Occipital lobe (tissue), 2 donors: Measurements from ENCODE around the gene KRTAP5-2. TPM values are rescaled to one million over a fixed set of nuclear protein-coding genes. Genes with fewer than 3 reads are reported as not detected.

Experiments
- DNase-seq: peaks from one replicate; lab custom pipeline; 2025; lab: John Stamatoyannopoulos, UW
- total RNA-seq: library from RNA; depleted of rRNA; stranded (reverse); fragments of >200 nt; gene quantifications from one replicate; pipeline ENCODE4 v1.2.3, GENCODE V29; 2014

KRTAP5-2 gene
- total RNA-seq, 1 donor from 2014 or later: not detected

DNA sequence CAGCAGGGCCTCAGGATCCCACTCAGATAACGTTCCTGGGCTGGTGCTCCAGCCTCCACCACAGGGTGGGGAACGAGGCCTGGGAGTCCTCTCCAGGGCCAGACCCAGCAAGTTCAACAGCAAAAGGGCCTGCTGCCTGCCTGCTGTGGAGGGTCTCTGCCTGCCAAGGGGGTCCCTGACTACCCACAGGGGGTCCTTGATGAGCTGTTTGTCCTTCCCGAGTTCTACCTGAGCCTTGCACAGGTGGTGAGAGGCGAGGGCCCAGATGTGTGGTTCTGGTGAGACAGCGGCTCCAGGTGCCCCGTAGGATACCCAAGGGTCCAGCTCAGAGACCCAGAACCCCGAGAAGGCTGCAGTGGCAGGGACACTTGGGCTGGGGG lies 30.4 kb downstream of the KRTAP5-2 start:
- no peak for DNase-seq

DNA sequence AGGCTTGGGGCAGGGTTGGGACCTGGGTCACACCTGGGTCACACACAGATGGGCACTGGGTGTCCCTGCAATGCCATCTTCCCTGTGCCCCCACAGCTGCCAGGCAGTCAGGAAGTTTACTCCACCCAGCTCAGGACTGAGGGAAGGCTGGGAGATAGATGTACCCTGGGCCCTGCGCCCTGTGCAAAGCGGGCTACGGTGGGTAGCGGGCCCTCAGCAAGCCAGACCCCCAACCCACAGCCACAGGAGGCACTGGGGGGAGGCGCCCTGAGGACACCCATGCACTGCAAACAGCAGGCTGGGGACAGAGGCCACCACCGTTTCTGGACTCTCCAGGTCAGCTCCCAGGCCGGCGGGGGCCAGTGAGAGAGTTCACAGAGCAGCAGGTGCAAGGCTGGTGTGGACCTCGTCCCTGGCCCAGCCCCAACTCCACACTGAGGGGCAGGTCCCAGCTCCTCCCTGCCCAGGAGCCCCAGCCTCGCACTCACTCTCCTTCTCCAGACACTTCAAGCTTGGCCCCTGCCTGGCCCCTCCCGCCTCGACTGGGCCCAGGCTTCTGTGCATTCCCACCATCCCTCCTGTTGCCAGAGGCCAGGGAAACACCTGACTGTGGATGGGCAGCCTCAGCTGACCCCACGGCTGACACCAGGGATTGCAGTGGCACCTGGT lies 30.9 kb downstream of the KRTAP5-2 start:
- DNase-seq: no peak

DNA sequence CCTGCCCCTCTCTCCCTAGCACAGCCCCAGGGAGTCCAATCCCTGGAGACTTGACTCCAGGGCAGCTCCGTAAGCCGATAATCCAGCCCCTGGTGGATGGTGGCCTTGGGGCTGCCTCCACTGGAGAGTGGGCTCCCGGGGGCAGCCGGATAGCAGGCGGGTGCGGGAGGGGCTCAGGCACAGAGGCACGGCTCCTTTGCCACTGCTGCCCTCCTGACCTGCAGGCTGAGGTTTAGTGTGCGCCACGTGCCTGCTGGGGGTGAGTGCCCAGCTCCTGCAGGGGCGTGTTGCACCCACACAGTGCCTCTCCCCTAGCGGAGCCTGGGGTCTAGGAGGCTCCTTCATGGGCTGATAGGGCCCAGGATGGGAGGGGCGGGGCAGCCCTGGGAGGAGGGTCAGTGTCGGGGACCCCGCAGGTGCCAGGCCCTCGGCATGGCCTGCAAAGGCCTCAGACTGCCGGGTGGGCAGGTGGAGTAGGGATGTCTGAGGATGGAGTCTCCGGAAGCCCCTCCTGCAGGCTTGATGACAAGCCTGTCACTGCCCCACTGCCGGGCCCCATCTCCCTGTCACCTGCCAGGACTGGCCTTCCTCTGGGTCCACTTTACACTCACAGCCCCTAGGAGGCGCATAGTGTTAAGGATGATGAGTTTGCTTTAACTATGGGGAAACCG lies 31.6 kb downstream of the KRTAP5-2 start:
- DNase-seq: no peak

DNA sequence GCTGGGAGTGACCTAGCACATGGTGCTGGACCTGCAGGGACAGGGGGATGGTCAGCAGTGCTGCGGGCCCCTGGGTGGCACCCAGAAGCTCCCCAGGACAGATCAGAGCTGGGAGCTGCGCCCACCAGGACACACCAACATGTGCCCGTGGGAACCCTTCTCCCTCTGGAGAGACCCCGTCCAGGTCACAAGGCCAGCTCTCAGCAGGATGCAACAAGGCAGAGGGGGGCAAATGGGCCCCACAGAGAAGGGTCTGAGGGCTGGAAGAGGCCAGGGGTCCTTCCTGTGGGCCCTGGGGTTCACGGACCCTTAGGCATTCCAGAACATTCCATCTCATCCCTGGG lies 32.2 kb downstream of the KRTAP5-2 start:
- no peak for DNase-seq

DNA sequence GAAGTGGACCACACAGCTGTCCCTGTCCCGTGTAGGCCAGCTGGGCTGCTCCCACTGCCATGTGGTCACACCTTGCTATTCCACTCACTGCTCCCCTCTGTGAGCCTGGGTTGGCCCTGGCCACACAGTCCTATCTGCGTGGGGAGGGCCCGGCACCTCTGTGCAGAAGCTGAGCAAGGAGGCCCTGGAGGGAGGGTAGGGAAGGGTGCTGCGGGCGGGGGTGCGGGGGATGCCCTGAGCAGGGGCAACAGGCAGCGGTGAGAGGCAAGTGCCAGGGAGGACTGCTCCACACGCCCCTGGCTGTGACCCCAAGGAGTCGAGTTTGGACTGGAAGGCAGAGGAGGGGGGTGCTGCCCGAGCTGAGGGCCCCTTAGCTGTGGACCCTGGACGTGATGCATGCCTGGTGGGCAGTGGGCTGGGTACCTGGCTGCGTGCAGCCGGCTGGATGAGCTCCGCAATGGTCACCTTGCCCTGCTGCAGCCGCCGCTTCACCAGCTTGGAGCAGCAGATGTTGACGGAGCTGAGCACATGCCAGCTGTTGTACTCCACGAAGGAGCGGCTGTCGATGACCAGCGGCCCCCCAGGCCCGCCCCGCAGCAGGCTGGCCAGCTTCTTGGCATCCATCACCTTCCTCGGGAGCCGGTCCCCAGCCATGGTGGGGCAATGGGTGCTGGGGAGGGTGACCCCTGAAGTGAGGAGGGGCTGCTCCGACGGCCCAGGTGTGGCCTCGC lies 32.8 kb downstream of the KRTAP5-2 start:
- no peak for DNase-seq

DNA sequence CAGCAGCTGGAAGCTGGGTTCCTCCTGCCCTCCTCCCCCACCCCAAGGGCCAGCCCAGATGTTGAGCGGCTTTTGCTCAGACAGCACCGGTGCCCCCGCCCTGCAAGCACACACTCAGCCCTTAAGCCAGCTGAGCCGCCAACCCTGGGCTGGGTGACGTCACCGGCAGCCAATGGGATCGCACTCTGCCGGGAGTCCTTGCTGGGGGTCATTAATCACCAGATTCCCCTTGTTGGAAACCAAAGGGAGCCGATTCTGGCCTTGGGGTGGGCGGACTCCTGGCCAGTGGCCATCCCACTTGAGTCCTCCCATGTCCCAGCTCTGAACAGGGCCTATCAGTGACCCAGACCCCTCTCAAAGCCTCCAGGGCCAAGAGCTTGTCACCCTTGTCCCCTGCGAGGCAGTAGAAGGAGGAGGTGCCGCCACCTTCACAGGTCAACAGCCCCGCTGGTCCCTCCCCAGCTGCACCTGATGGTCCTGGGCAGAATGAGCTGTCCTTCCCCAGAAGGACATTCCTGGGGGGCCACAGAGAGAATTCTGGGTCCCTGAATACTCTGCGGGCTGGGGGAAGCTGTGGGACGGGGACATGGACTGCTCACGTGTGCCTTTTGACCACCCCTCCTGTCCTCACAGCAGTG lies 33.4 kb downstream of the KRTAP5-2 start:
- DNase-seq: peak; percentile 67

DNA sequence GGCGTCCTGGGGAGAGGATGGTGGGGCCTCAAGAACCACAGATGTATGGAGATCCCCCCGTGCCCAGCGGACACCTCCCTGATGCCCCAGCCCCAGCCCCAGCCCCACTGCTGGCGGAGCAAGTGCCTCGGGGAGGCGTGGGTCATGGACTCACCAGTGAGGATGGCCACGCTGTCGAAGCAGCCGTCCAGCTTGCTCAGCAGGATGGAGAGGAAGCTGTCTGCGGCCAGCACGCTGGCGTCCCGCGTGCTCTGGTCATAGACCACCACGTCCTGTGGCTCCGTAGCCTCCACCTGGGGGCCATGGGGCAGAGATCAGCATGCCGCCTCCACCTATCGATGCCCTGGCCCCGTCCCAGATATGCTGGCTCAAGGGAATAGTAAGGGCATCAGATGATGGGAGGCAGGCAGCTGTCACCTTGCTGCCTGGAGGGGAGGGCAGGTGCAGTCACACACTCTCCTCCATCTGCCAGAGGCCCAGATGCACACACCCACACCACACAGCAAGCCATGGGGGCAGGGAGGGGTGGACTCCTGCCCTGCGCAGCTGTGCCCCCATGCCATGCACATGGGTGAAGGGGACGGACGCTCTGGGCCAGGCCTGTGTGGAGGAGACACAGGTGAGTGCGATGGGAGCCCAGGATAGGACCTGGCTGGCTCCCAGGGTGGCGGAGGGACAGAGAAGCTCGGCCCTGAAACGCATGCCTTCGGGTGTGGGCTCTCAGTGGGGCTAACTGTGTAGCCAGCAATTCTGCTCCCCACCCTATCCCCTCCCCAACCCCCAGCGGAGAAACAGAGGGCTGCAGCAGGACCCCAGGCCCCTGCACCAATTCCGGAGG lies 34.2 kb downstream of the KRTAP5-2 start:
- no peak for DNase-seq

DNA sequence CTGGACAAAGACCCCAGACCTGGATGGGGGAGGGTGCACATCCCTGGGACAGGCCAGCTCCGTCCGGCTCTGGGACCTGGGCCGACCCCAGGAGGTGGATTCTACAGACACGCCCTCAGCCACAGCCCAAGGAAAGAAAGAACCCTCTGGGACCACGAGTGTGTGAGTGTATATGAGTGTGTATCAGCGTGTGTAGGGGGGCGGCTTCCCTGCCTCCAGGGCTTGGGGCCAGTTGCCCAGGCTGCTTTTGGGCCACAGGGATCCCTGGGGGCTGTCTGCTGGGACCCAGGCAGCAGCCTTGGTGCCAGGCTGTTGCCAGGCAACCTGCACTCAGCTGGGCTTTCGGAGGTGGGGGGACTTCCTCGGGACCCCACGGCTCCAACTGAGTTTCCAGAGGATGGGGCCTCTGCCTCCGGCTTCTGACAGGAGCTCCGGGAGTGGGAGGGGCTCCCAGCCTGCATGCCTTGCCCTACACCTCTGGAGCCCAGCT lies 34.9 kb downstream of the KRTAP5-2 start:
- DNase-seq: no peak

DNA sequence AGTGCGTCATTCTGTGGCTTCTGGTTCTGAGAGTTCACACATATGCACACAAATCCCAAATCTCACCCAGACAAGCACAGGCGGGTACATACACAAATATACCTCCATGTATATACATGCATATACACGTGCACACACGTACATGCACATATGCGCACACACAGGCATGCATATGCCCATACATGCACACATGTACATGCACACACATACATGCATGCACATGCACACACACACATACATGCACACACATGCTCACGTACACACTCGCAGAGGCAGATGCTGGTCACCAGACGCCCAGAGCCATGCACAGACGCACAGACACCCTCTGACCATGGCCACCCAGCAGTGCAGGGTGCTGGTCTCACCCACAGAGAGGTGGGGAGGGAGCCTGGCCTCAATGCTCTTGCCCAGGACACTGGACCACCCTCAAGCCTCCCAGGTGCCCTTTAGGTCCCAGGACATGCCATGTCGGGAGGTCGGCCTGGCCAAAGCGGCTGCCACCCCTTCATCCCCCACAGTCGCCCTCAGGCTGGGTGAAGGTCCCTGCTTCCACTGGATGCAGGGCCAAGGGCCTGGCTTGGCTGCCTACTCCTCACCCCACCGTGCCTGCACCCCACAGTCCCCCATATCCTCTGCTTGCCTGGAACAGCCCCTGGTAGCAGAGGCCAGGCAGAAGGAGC lies 35.5 kb downstream of the KRTAP5-2 start:
- DNase-seq: no peak

DNA sequence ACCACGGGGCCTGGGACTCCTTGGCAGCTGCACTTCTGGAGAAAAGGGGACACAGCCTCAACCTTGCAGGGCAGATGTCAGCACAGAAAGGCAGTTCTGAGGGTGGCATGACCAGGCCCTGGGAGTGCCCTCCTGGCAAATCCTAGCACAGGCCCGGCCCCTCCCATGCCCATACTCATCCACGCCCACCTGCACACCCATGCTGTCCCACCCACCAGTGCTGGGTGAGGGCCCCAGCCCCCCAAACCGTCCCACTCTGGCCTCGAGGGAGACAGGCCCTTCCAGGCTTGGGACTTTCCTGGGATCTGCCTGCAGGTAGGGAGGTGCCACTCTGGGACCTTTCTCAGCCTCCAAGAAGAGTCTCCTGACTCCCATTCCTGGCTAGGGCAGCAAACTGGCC lies 36.1 kb downstream of the KRTAP5-2 start:
- no peak for DNase-seq

DNA sequence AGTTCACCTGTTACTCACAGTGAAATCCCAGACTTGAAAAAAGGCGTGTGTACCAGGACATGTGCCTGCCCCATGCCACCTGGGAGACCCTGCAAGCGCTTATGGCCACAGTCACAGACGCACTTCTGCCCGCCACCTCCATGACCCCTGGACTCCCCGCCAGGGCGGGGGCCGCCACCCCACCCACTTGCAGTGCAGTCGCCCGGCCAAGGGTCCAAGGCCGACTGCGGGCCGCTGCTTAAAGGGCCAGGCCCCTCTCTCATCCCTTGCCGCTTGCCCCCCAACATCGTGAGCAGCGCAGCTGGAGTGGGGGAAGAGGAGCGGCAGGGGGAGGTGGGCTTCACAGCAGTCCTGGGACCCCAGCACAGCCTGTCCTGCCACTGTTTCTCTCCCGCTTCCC lies 36.8 kb downstream of the KRTAP5-2 start:
- no peak for DNase-seq

DNA sequence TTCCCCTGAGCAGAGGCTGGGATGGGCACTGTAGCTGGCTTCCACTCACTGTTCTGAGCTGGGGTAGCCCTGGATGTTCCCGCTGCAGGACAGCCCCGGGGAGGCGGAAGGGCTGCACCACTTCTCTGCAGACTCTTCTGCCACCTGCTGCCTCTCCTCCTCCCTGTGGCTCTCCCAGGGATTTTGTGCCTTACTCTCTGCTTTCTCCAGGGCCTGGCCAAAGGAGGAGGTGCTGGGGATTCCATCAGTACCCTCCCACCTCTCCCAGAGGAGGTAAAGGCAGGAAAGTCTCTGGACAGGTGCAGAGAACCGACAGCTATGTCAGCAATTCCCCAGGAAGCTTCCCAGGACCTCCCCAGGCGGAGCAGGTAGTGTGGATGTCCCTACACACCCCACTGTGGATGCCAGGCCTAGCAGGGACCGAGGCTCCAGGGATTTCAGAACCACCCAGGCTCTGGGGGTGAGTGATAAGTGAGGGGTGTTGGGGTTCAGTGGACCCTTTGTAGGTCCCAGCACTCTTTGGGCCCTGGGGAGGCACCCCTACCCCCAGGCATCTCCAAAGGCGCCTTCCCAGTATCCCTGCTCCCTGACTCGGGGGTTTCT lies 37.3 kb downstream of the KRTAP5-2 start:
- DNase-seq: no peak

DNA sequence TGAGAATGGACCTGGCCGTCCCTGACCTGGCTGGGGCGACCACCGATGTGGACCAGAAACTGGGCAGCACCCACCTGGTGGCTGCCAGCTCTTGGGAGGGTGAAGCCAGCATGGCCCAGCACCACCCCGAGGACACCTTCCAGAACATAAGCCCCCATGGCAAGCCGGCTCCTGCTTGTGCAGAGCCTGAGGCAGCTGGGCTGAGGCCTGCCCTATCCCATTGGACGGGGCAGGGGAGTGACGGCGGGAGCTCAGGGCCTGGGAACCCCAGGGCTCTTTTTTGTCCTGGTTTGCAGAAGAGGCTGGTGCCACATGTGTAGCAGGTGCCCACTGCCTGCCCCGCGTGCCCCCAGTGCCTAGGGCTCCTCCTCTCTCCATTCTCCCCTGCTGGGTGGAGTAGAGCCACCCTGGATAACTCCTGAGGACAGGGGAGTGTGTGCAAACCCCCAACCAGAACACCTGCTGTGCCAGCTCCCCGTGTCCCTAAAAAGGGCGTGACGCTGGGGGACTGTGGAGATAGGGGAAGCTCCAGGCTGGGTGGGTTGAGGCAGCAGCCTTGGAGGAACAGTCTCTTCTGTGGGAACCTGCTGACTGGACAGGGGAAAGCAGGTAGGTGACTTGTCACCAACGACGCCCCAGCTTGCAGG lies 38.0 kb downstream of the KRTAP5-2 start:
- DNase-seq: no peak

DNA sequence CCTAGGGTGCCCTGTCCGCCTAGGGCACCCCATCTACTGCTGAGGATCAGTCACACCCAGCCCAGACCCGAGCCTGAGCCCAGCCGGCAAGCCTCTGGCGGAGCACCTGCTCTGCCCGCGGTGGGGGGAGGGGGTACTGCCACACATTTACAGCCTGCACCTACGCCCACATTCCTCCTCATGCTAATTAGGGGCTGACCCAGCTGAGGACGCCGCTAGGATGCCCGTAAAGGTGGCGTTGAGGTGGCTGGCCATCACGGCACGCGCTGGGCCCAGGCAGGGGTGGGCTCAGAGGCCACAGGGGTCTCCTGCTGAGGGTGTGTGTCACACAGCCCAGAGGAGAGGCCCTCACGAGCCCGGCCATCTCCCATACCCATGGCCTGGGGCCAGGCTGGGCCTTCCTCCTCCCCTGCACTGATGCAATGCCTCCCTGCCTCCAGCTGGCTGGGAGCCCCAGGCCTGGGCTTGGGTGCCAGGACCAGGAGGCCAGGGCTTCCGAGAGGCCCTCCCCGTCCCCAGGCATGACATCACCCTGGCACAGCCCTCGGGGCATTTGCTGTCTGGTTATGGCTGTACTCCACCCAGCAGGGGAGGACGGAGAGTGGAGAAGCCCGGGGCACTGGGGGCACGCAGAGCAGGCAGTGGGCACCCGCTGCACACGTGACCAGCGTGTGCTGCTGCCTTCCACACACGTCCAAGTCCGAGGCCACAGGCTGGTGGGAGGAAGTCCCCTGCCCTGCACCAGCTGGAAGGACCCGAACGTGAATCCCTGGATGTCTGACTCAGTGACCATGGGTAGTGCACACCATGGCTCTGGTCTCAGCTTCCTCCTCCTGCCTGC lies 38.8 kb downstream of the KRTAP5-2 start:
- peak; percentile 89 for DNase-seq

DNA sequence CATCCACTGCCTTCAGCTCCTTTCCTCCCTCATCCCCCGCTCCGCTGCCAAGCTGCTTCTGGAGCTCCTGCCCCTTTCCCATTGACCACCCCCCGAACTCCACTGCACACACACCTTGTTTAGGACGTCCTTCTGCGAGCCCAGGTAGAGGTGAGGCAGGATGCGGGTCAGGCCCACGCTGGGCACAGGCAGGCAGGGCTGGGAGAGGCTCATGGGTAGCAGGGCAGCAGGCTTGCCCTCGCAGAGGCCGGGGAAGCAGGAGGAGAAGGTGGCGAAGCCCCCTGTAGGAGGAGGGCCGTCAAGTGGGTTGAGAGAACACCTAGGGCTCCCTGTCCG lies 39.4 kb downstream of the KRTAP5-2 start:
- DNase-seq: no peak

DNA sequence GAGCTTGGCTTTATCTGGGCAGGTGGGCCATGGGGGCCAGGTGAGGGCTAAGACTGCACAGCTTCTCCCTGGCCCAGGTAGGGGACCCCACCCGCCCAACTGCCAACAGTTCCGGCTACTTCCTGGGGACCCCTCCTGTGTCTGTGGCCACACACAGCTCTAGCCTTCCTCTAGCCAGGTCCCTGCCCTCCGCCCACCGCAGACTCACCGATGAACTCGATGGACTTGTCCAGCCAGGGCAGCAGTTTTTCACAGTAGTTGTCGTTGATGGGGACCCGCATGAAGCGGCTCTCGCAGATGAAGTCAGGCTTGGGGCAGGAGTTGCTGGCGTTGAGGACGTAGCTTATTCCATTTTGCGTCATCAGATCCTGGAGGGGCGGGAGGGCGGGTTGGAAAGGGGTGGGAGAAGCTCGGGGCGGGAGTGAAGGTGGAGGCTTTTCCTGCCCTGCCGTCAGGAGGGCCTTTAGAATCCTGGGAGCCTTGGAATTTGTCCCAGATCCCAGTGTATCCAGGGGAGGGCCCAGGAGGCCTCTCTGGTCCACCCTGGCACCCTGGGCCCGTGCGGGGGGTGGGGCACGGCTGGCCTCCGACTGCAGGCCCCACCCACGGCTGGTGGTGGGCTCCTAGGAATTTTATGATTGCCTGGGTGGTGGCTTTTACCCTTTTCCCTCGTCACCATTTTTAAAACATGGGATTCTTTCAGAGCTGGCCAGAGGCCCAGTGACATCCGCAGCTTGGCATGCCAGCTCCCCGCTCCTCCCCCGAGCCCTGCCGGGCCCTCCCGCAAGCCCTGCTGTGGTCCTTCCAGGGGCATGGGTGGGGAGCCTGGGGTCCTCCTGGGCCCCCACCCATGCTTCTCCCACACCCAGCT lies 40.0 kb downstream of the KRTAP5-2 start:
- DNase-seq: no peak

DNA sequence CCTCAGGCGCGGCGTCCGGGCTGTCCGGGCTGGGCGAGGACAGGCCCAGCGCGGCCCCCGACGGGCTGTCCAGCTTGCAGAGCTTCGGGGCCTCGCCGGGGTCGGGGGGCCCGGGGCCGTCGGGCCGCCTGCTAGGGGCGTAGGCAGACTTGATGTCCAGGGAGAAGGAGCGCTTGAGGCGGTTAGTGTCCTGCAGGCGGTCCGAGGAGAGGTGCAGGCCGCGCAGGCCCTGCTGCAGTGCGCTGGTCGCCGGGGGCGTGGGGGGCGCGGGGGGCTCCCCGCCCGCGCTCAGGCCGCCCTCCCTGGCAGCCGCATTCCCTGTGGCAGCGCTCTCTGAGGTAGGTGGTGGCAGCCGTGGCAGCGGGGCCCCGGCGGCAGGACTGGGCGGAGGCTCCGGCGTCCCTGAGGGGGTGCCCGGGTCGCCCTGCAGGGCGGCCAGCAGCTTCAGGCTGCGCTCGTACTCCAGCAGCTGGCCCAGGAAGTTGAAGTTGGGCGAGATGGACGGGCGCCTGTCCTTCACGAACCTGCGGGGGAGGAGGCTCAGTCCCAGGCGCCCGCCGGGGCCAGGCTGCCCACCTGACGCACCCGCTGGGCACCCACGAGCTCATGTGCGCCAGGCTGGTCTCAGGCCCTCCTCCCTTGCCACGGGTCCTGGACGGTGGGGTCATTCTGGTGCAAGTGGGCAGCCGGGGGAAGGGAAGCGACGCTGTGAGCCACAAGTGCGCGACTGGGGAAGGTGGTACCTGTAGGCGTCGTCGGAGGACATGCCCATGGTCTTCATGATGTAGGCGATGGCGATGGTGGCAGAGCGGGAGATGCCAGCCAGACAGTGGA lies 40.8 kb downstream of the KRTAP5-2 start:
- no peak for DNase-seq
